IMR-90 (cell line): ENCODE data around the gene TMSB10. TPM values are rescaled to one million over a fixed set of nuclear protein-coding genes. Genes with fewer than 3 reads are reported as not detected.
A peak's percentile ranks its signal among the peaks of the same experiment; 100 is the strongest.

Experiments used
- ATAC-seq: fragments of 200-7000 bp; cut with Tn5 transposase; 2 replicates; pipeline ENCODE4 v1.9.1; 2020; ENCODE audit warnings: low read depth, mild to moderate bottlenecking, moderate library complexity
- Bru-seq: library from RNA; stranded (reverse); fragments of 400-500 nt; gene quantifications from one replicate; lab custom pipeline; 2021; lab: Mats Ljungman, UMichigan
- BruChase-seq, 2 experiments: library from RNA; stranded (reverse); fragments of 400-500 nt; gene quantifications; one replicate each; lab custom pipeline; 2021; lab: Mats Ljungman, UMichigan
- BruUV-seq: library from RNA; stranded (reverse); fragments of 400-500 nt; replicated peaks from 2 replicates; lab custom pipeline; 2021; lab: Mats Ljungman, UMichigan
- CTCF ChIA-PET: fragments of 300-600 bp; formaldehyde crosslinking; extraction: SDS; loops from one replicate; lab custom pipeline; 2021; ENCODE audit warnings: antibody characterized with exemption; lab: Yijun Ruan, JAX
- POLR2A ChIA-PET: fragments of 300-600 bp; sonication (Branson Sonifier 250); formaldehyde crosslinking; loops from one replicate; lab custom pipeline; 2022; ENCODE audit warnings: antibody characterized with exemption; ENCODE audit not compliant: unreplicated experiment; lab: Charles Lee
- DNase-seq: peaks from one replicate; pipeline ENCODE4 v3.0.0; 2013
- H2AFZ ChIP-seq: replicated peaks from 2 replicates; pipeline ENCODE3; 2013; ENCODE audit warnings: low read length, mild to moderate bottlenecking; ENCODE audit not compliant: poor library complexity
- H2AK5ac ChIP-seq: 2 replicates; pipeline ENCODE4 v1.6.1; 2013; ENCODE audit warnings: low read depth, low read length, inconsistent platforms
- H2AK9ac ChIP-seq: replicated peaks from 2 replicates; pipeline ENCODE3; 2013; ENCODE audit warnings: mild to moderate bottlenecking, low read depth, low read length, moderate library complexity; ENCODE audit not compliant: poor library complexity
- H2BK120ac ChIP-seq: 2 replicates; pipeline ENCODE4 v1.6.1; 2013; ENCODE audit warnings: low read depth, low read length, inconsistent platforms
- H2BK15ac ChIP-seq: 3 replicates; pipeline ENCODE4 v1.6.1; 2013; ENCODE audit warnings: low read depth, low read length, inconsistent platforms
- H2BK20ac ChIP-seq: 2 replicates; pipeline ENCODE4 v1.6.1; 2013; ENCODE audit warnings: low read depth, mild to moderate bottlenecking, inconsistent platforms, low read length, moderate library complexity
- H2BK5ac ChIP-seq: 2 replicates; pipeline ENCODE4 v1.6.1; 2013; ENCODE audit warnings: mild to moderate bottlenecking, low read depth, low read length, inconsistent platforms; ENCODE audit not compliant: poor library complexity, severe bottlenecking
- H3K14ac ChIP-seq: replicated peaks from 2 replicates; pipeline ENCODE4 v1.6.1; 2013; ENCODE audit warnings: low read depth, low read length, inconsistent platforms
- H3K18ac ChIP-seq: 2 replicates; pipeline ENCODE4 v1.6.1; 2013; ENCODE audit warnings: low read depth, low read length, control low read depth
- H3K23ac ChIP-seq: 2 replicates; pipeline ENCODE4 v1.6.1; 2013; ENCODE audit warnings: low read depth, low read length, inconsistent platforms
- H3K27ac ChIP-seq: 2 replicates; pipeline ENCODE4 v1.5.1; 2013; ENCODE audit warnings: mild to moderate bottlenecking, control low read depth, low read length; ENCODE audit not compliant: insufficient read depth
- H3K27me3 ChIP-seq: 2 replicates; pipeline ENCODE4 v1.6.1; 2013; ENCODE audit warnings: low read length; ENCODE audit not compliant: control insufficient read depth, insufficient read depth
- H3K36me3 ChIP-seq: 2 replicates; pipeline ENCODE4 v1.6.1; 2013; ENCODE audit warnings: low read length, mixed read lengths; ENCODE audit not compliant: control insufficient read depth, insufficient read depth
- H3K4ac ChIP-seq: 2 replicates; pipeline ENCODE4 v1.6.1; 2013; ENCODE audit warnings: low read depth, low read length, inconsistent platforms
- H3K4me1 ChIP-seq: 2 replicates; pipeline ENCODE4 v1.6.1; 2013; ENCODE audit warnings: low read length, mixed read lengths; ENCODE audit not compliant: control insufficient read depth, insufficient read depth
- H3K4me2 ChIP-seq: 2 replicates; pipeline ENCODE4 v1.6.1; 2013; ENCODE audit warnings: low read depth, mild to moderate bottlenecking, control low read depth, low read length, moderate library complexity
- H3K4me3 ChIP-seq: 2 replicates; pipeline ENCODE4 v1.5.1; 2013; ENCODE audit warnings: low read depth, mild to moderate bottlenecking, control low read depth, low read length, moderate library complexity; ENCODE audit not compliant: insufficient read depth
- H3K56ac ChIP-seq: 2 replicates; pipeline ENCODE4 v1.6.1; 2013; ENCODE audit warnings: low read length, inconsistent platforms; ENCODE audit not compliant: insufficient read depth; ENCODE audit errors: extremely low read depth
- H3K79me1 ChIP-seq, 2 experiments: 2 replicates each; pipeline ENCODE4 v1.6.1; 2013; ENCODE audit warnings: low read length in 2 of 2, inconsistent platforms in 1 of 2, low read depth in 1 of 2
- H3K9ac ChIP-seq: 2 replicates; pipeline ENCODE4 v1.6.1; 2013; ENCODE audit warnings: low read depth, low read length, control low read depth
- H3K9me1 ChIP-seq: 2 replicates; pipeline ENCODE4 v1.6.1; 2013; ENCODE audit warnings: low read length, inconsistent platforms; ENCODE audit not compliant: insufficient read depth
- H3K9me3 ChIP-seq: 2 replicates; pipeline ENCODE4 v1.6.1; 2013; ENCODE audit warnings: low read length; ENCODE audit not compliant: control insufficient read depth, insufficient read depth
- H4K20me1 ChIP-seq: 2 replicates; pipeline ENCODE4 v1.6.1; 2013; ENCODE audit warnings: low read length, inconsistent platforms; ENCODE audit not compliant: insufficient read depth
- H4K5ac ChIP-seq: 2 replicates; pipeline ENCODE4 v1.6.1; 2013; ENCODE audit warnings: mild to moderate bottlenecking, low read depth, low read length, control low read depth
- H4K8ac ChIP-seq, 2 experiments: 2 replicates each; pipeline ENCODE4 v1.6.1; 2013; ENCODE audit warnings: low read depth in 2 of 2, low read length in 2 of 2, control low read depth in 1 of 2, inconsistent platforms in 1 of 2
- H4K91ac ChIP-seq: 2 replicates; pipeline ENCODE4 v1.6.1; 2013; ENCODE audit warnings: low read depth, low read length, inconsistent platforms; ENCODE audit not compliant: insufficient read depth
- BHLHE40 ChIP-seq: fragments of 150-350 bp; IDR thresholded peaks from 2 replicates; pipeline ENCODE4 v1.6.1; 2016; ENCODE audit warnings: mild to moderate bottlenecking, low read depth, low read length
- CEBPB ChIP-seq: IDR thresholded peaks from 2 replicates; pipeline ENCODE4 v1.6.1; 2012; ENCODE audit warnings: low read depth, low read length, improper control_type of control experiment
- NFE2L2 ChIP-seq: fragments of 150-350 bp; IDR thresholded peaks from 2 replicates; pipeline ENCODE4 v1.6.1; 2016; ENCODE audit warnings: low read depth, mild to moderate bottlenecking, low read length
- POLR2A ChIP-seq: IDR thresholded peaks from 2 replicates; pipeline ENCODE4 v1.6.1; 2012; ENCODE audit warnings: mild to moderate bottlenecking, low read depth, low read length
- RAD21 ChIP-seq: IDR thresholded peaks from 2 replicates; pipeline ENCODE4 v1.6.1; 2012; ENCODE audit warnings: low read length, improper control_type of control experiment
- RCOR1 ChIP-seq: IDR thresholded peaks from 2 replicates; pipeline ENCODE4 v1.6.1; 2012; ENCODE audit warnings: mild to moderate bottlenecking, low read length, improper control_type of control experiment; ENCODE audit not compliant: insufficient replicate concordance
- RFX5 ChIP-seq: IDR thresholded peaks from 2 replicates; pipeline ENCODE4 v1.8.0; 2012; ENCODE audit warnings: low read depth, mild to moderate bottlenecking, low read length, moderate library complexity
- WGBS, 2 experiments: methylation state at CpG; one replicate each; pipeline versions ENCODE4 v1.1.5 to v1.1.7; 2013; ENCODE audit warnings: missing lambda C conversion rate in 2 of 2; ENCODE audit not compliant: insufficient read length in 1 of 2; ENCODE audit errors: extremely low coverage in 2 of 2; 5-methylcytosine and 5-hydroxymethylcytosine counted together
- dilution Hi-C: fragments of 300-500 bp; cut with HindIII; formaldehyde crosslinking; loops from one replicate; pipeline ENCODE4 v1.14.3; 2018; ENCODE audit warnings: low sequenced_read_pairs; ENCODE audit not compliant: unreplicated experiment
- in situ Hi-C: fragments of 300-500 bp; cut with MboI; formaldehyde crosslinking; loops from 3 replicates; pipeline ENCODE4 v1.14.3; 2019; ENCODE audit warnings: low sequenced_read_pairs, inconsistent platforms, mixed read lengths
- intact Hi-C: fragments of 100-400 bp; cut with micrococcal nuclease; formaldehyde crosslinking; loops from 2 replicates; pipeline ENCODE4 v1.10.0; 2022
- long read RNA-seq: library from polyadenylated mRNA; unstranded; transcript quantifications from one replicate; pipeline ENCODE4 v2.0.0, GENCODE V29; 2021; ENCODE audit not compliant: unreplicated experiment
- polyA plus RNA-seq, 3 experiments: library from polyadenylated mRNA; depleted of rRNA; stranded (reverse); fragments of >200 nt; gene quantifications; 2 replicates each; pipeline ENCODE4 v1.2.3, GENCODE V29; 2012; ENCODE audit warnings: low replicate concordance in 1 of 3
- total RNA-seq: library from RNA; depleted of rRNA; stranded (reverse); fragments of >200 nt; gene quantifications from 2 replicates; pipeline ENCODE4 v1.2.3, GENCODE V29; 2012; rRNA removed
- TF ChIP-seq, protein P1 (sequence below): fragments of 150-350 bp; IDR thresholded peaks from 2 replicates; pipeline ENCODE4 v1.6.1; 2017; ENCODE audit warnings: mild to moderate bottlenecking, antibody characterized with exemption, low read length, low read depth
- TF ChIP-seq, protein P2 (sequence below): fragments of 150-350 bp; IDR thresholded peaks from 2 replicates; pipeline ENCODE4 v1.6.1; 2016; ENCODE audit warnings: low read depth, mild to moderate bottlenecking, low read length, moderate library complexity, borderline replicate concordance
- TF ChIP-seq, protein P3 (sequence below): conservative IDR thresholded peaks from 2 replicates; pipeline ENCODE4 v1.5.1; 2012; ENCODE audit warnings: mild to moderate bottlenecking, low read depth, low read length, improper control_type of control experiment

TMSB10 gene
- 842 and 3,620 TPM in 2 replicates for total RNA-seq
- 5,527 and 7,531 TPM in 2 replicates for polyA plus RNA-seq (2012; rRNA removed)
- 7,585 and 16,787 TPM in 2 replicates for polyA plus RNA-seq (2012; cell fraction: cytosol; rRNA removed)
- 1,357 and 2,658 TPM in 2 replicates for polyA plus RNA-seq (2012; cell fraction: nucleus; rRNA removed; ENCODE audit: low replicate concordance)
- percentile 100 among the genes with signal in this experiment for Bru-seq, nascent RNA
- BruChase-seq, experiment 1, labeled RNA remaining after a 6-hour chase, result percentile 100 among the genes with signal in this experiment
- percentile 100 among the genes with signal in this experiment for BruChase-seq, experiment 2, labeled RNA remaining after a 2-hour chase
- long read RNA-seq, transcript TMSB10-201 (3 exons, 496 nt), result major isoform, 2,683 of 2,829 reads
- long read RNA-seq, partial matches to known transcripts, result 71 of 2,829 reads
- long read RNA-seq, other reads (novel, unspliced or antisense), result 75 of 2,829 reads

DNA sequence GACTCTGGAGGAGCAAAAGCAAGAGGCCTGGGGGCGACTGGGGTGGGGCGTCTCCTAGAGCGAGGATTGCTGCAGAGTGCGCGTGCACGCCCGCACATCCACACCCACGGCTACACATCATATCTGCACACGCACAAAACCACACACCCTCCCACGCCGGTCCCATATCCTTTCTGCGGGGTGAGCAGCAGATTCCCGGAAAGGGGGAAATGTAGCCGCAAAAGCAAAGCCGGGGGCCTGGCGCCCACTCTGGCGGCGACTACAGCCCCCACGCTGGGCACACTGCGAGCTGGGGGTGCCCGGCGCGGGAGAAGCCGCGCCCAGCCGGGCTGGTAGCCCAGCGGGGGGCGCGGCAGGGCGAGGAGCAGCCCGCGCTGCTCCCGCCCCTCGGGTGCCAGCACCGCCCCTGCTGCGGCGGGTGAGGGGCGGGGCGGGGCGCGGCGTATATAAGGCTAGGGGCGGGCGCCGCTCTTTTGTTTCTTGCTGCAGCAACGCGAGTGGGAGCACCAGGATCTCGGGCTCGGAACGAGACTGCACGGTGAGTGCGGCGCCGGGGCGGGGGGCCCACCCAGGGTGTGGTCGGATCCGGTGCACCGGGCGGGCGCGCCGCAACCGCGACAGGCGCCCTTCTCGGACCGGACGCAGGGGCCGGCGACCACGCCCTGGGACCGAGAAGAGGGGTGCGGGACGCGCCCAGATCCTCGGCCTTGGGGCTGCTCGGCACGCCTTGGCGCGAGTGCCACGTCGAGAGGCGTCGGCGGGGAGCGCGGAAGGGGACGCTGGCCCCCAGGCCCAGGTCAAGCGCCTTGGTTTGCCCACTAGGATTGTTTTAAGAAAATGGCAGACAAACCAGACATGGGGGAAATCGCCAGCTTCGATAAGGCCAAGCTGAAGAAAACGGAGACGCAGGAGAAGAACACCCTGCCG is at the start of gene TMSB10:
Gene TMSB10, plus strand, starts transcription at position 476 of the 927 bp plus-strand sequence.
- Histone ChIP-seq H2AK5ac (peak within 1 kb of the TSS; percentile 99), H4K8ac (peak within 1 kb of the TSS; percentile 88 to 93), H3K56ac (peak within 1 kb of the TSS; percentile 97), H2AK9ac (peak within 1 kb of the TSS; percentile 99), H2BK20ac (0 out of 2 replicates have a peak within 1 kb of the TSS, but pooled peaks have one; percentile 2), H4K91ac (peak within 1 kb of the TSS; percentile 82), H3K4me1 (peaks cover 2% of the 10 kb centered on the region; the same call in 1 of the 2 replicates), H3K4me2 (peak within 1 kb of the TSS; percentile 88), H4K20me1 (peaks cover 23% of the 10 kb centered on the region), H4K5ac (peak within 1 kb of the TSS; percentile 68), H2BK5ac (peak within 1 kb of the TSS; percentile 93), H3K23ac (peak within 1 kb of the TSS; percentile 97), H3K9me3 (no peaks in the 10 kb centered on the region), H3K36me3 (peaks cover 22% of the 10 kb centered on the region), H3K9me1 (no peaks in the 10 kb centered on the region), H2BK120ac (peak within 1 kb of the TSS; percentile 50), H3K4me3 (peak within 1 kb of the TSS; percentile 86), H3K27ac (peak within 1 kb of the TSS; percentile 93), H3K4ac (peak within 1 kb of the TSS; percentile 82), H2AFZ (peak within 1 kb of the TSS; percentile 96), H3K14ac (peak within 1 kb of the TSS; percentile 99), H3K27me3 (no peaks in the 10 kb centered on the region), H2BK15ac (peak within 1 kb of the TSS; percentile 98), H3K18ac (peak within 1 kb of the TSS; percentile 88), H3K9ac (peak within 1 kb of the TSS; percentile 99), H3K79me1 (peaks cover 13 to 40% of the 10 kb centered on the region in 2 experiments)
- DNase-seq (peak; percentile 80), ATAC-seq (peak; percentile 84)
- ChIA-PET CTCF (interaction anchor here (1.3 kb wide), 1 partner anchor 21 kb away, joined by 3 read pairs; no protein-coding TSS in a partner anchor), POLR2A (interaction anchor here (0.6 to 1.5 kb wide), 5 partner anchors 12 to 81 kb away, joined by 3 to 4 read pairs (median 3); no protein-coding TSS in a partner anchor)
- dilution Hi-C loops, result no loop called here
- intact Hi-C loops, result loop anchor here (1.0 kb wide), 1 partner anchor 23 kb away; no protein-coding TSS in a partner anchor
- 0% methylated on average over 49 of the region's 94 CpGs; no CpG with 5 or more reads in 1 of the 2 experiments for WGBS, 2 experiments
- no TSS peak for BruUV-seq
- in situ Hi-C loops, result no loop called here
- TF ChIP-seq RFX5 (no peak), RCOR1 (no peak), BHLHE40 (peak; percentile 72), POLR2A (peak; percentile 99), RAD21 (no peak), CEBPB (no peak), NFE2L2 (no peak)
- TF ChIP-seq, protein P1, sequence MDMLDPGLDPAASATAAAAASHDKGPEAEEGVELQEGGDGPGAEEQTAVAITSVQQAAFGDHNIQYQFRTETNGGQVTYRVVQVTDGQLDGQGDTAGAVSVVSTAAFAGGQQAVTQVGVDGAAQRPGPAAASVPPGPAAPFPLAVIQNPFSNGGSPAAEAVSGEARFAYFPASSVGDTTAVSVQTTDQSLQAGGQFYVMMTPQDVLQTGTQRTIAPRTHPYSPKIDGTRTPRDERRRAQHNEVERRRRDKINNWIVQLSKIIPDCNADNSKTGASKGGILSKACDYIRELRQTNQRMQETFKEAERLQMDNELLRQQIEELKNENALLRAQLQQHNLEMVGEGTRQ, result no peak
- TF ChIP-seq, protein P2, sequence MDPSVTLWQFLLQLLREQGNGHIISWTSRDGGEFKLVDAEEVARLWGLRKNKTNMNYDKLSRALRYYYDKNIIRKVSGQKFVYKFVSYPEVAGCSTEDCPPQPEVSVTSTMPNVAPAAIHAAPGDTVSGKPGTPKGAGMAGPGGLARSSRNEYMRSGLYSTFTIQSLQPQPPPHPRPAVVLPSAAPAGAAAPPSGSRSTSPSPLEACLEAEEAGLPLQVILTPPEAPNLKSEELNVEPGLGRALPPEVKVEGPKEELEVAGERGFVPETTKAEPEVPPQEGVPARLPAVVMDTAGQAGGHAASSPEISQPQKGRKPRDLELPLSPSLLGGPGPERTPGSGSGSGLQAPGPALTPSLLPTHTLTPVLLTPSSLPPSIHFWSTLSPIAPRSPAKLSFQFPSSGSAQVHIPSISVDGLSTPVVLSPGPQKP, result no peak
- TF ChIP-seq, protein P3, sequence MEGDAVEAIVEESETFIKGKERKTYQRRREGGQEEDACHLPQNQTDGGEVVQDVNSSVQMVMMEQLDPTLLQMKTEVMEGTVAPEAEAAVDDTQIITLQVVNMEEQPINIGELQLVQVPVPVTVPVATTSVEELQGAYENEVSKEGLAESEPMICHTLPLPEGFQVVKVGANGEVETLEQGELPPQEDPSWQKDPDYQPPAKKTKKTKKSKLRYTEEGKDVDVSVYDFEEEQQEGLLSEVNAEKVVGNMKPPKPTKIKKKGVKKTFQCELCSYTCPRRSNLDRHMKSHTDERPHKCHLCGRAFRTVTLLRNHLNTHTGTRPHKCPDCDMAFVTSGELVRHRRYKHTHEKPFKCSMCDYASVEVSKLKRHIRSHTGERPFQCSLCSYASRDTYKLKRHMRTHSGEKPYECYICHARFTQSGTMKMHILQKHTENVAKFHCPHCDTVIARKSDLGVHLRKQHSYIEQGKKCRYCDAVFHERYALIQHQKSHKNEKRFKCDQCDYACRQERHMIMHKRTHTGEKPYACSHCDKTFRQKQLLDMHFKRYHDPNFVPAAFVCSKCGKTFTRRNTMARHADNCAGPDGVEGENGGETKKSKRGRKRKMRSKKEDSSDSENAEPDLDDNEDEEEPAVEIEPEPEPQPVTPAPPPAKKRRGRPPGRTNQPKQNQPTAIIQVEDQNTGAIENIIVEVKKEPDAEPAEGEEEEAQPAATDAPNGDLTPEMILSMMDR, result 0 out of 2 replicates have a peak, but pooled peaks have one; percentile 19
